ENCODE measurements around the gene DNM3.
A peak's percentile ranks its signal among the peaks of the same experiment; 100 is the strongest.

DNM3 gene

DNA sequence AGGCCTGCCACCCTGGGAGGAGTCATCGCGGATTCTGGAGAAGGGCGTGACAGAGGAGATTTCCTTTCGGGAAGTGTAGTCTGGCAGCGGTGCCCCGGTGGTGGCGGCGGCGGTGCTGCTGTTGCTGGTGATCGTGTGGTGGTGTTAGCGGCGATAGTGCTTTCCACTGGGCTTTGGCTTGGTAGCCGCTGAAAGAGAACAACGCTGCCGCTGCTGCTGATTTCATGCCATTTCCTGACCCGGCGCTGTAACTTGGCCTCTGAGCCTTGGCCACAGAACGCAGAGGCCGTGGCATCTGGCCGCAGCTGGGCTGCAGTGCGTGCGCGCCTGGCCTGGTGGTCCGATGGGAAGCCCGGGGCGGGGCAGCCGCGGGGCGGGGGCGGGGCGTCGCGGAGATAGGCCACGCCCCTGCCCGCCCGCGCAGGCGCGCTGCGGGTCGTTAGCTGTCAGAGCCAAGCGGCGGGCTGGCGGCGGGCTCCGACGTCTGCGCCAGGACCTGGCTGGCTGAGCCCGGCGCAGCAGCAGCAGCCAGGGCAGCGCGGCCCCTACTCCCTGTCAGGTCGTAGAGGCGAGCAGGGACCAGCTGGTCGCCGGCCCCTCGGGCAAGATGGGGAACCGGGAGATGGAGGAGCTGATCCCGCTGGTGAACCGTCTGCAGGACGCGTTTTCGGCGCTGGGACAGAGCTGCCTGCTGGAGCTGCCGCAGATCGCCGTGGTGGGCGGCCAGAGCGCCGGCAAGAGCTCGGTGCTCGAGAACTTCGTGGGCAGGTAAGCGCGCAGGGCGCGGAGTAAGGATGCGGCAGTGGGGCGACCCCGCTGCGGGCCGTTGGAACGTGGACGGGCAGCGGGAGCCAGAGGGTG lies at the start of gene DNM3:
TSS of gene DNM3 (plus strand) at position 449 of the 861 bp plus-strand sequence. CDS start at position 608, 159 bp downstream.
- Histone ChIP-seq H3F3A (ENCODE audit: control insufficient read depth, insufficient read depth) (no peaks in the 10 kb centered on the region), H3K4me2 (ENCODE audit: low read length) (peak within 1 kb of the TSS; percentile 90), H3K4me3 (ENCODE audit: low read length) (peak within 1 kb of the TSS; percentile 77), H3K79me2 (ENCODE audit: control insufficient read depth, low read length) (no peaks in the 10 kb centered on the region), H4K20me1 (ENCODE audit: control insufficient read depth, insufficient read depth, low read depth, low read length) (no peaks in the 10 kb centered on the region), H3K27me3 (ENCODE audit: control insufficient read depth, low read length) (peaks cover 28% of the 10 kb centered on the region), H3K4me1 (ENCODE audit: control insufficient read depth, low read length) (peaks cover 14% of the 10 kb centered on the region), H3K9me3 (ENCODE audit: control insufficient read depth, insufficient read depth, low read length) (no peaks in the 10 kb centered on the region), H3K9me2 (replicated peaks; ENCODE audit: control insufficient read depth, low read length) (no peaks in the 10 kb centered on the region), H3K27ac (ENCODE audit: low read depth, low read length) (no peak within 1 kb of the TSS), H3K36me3 (ENCODE audit: control insufficient read depth, low read length) (no peaks in the 10 kb centered on the region)
- TF ChIP-seq, protein P1, sequence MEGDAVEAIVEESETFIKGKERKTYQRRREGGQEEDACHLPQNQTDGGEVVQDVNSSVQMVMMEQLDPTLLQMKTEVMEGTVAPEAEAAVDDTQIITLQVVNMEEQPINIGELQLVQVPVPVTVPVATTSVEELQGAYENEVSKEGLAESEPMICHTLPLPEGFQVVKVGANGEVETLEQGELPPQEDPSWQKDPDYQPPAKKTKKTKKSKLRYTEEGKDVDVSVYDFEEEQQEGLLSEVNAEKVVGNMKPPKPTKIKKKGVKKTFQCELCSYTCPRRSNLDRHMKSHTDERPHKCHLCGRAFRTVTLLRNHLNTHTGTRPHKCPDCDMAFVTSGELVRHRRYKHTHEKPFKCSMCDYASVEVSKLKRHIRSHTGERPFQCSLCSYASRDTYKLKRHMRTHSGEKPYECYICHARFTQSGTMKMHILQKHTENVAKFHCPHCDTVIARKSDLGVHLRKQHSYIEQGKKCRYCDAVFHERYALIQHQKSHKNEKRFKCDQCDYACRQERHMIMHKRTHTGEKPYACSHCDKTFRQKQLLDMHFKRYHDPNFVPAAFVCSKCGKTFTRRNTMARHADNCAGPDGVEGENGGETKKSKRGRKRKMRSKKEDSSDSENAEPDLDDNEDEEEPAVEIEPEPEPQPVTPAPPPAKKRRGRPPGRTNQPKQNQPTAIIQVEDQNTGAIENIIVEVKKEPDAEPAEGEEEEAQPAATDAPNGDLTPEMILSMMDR (IDR thresholded peaks at IDR 0.05; ENCODE audit: low read depth, low read length, poor library complexity, severe bottlenecking): no peak
- no peak for TF ChIP-seq EZH2phosphoT487 (IDR thresholded peaks at IDR 0.05; ENCODE audit: borderline replicate concordance, low read length)

DNA sequence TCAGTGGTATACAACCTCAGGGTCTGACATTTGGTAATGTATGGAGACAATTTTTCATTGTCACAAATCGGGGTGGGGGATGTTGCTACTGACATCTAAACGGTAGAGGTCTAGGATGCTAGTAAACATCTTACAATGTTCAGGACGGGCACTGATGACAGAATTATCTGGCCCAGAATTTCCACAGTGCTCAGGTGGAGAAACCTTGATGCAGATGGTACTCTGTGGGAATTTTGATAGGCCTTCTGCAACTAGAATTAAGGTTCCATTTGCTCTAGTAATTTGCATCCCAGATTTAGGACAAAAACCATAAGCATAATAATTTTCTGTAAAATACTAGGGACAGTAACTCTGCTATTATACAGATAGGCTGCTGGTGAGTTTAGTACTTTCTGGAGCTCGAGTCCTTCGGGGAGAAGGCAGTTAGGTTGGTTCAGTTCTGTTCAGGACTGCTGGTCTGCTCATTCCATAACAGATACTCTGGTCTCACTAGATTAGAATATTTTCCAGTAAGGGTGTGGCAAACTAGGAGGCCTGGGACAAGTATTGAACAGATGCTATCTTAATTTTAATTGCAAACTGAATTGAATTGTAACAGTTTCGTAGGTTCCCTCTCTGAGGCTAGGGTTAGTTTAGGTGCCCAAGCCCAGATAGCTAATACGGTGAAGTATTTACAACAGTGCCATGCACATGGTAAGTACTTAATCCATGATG lies 48.5 kb upstream of the DNM3 start:
- H3K27ac ChIP-seq (ENCODE audit: low read depth, low read length): no peak overlapping the region
- H3K9me3 ChIP-seq (ENCODE audit: control insufficient read depth, insufficient read depth, low read length): no peaks in the 10 kb centered on the region
- H3F3A ChIP-seq (ENCODE audit: control insufficient read depth, insufficient read depth): no peaks in the 10 kb centered on the region
- H3K4me2 ChIP-seq (ENCODE audit: low read length): no peak overlapping the region
- H3K9me2 ChIP-seq (replicated peaks; ENCODE audit: control insufficient read depth, low read length): no peaks in the 10 kb centered on the region
- TF ChIP-seq, protein P1 (IDR thresholded peaks at IDR 0.05; ENCODE audit: low read depth, low read length, poor library complexity, severe bottlenecking): no peak
- no peak for TF ChIP-seq EZH2phosphoT487 (IDR thresholded peaks at IDR 0.05; ENCODE audit: borderline replicate concordance, low read length)
- no peaks in the 10 kb centered on the region for H3K4me1 ChIP-seq (ENCODE audit: control insufficient read depth, low read length)
- peaks cover 98% of the 10 kb centered on the region for H3K36me3 ChIP-seq (ENCODE audit: control insufficient read depth, low read length)
- H3K79me2 ChIP-seq (ENCODE audit: control insufficient read depth, low read length): peaks cover 3% of the 10 kb centered on the region
- H3K27me3 ChIP-seq (ENCODE audit: control insufficient read depth, low read length): no peaks in the 10 kb centered on the region
- H3K4me3 ChIP-seq (ENCODE audit: low read length): no peak overlapping the region
- H4K20me1 ChIP-seq (ENCODE audit: control insufficient read depth, insufficient read depth, low read depth, low read length): 0 out of 2 replicates have a peak, but pooled peaks cover 2% of the 10 kb centered on the region

DNA sequence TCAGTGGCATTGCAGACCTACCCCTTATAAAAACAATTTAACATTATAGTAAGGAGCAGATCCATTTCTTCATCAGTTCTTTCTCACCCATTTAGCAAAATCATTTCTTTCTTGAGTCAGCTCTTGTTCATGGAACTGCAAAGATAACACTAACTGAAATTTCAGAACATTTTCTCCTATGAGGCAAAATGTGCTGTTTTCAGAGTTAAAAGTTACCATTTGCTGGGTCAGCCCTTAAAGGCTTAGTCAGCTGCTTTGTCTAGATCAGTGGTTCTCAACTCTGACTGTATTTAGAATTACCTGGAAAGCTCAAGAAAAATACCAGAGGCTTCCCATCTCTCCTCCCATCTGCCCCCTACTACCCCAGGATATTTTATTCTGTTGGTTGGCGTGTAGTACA lies 47.7 kb upstream of the DNM3 start:
- TF ChIP-seq EZH2phosphoT487 (IDR thresholded peaks at IDR 0.05; ENCODE audit: borderline replicate concordance, low read length): no peak
- TF ChIP-seq, protein P1 (IDR thresholded peaks at IDR 0.05; ENCODE audit: low read depth, low read length, poor library complexity, severe bottlenecking): no peak
- Histone ChIP-seq H3K27me3 (ENCODE audit: control insufficient read depth, low read length) (no peaks in the 10 kb centered on the region), H3K4me3 (ENCODE audit: low read length) (no peak overlapping the region), H3K4me1 (ENCODE audit: control insufficient read depth, low read length) (no peaks in the 10 kb centered on the region), H3K9me2 (replicated peaks; ENCODE audit: control insufficient read depth, low read length) (no peaks in the 10 kb centered on the region), H3F3A (ENCODE audit: control insufficient read depth, insufficient read depth) (no peaks in the 10 kb centered on the region), H3K79me2 (ENCODE audit: control insufficient read depth, low read length) (peaks cover 2% of the 10 kb centered on the region), H3K27ac (ENCODE audit: low read depth, low read length) (no peak overlapping the region), H3K9me3 (ENCODE audit: control insufficient read depth, insufficient read depth, low read length) (no peaks in the 10 kb centered on the region), H4K20me1 (ENCODE audit: control insufficient read depth, insufficient read depth, low read depth, low read length) (no peaks in the 10 kb centered on the region), H3K36me3 (ENCODE audit: control insufficient read depth, low read length) (peaks cover 89% of the 10 kb centered on the region), H3K4me2 (ENCODE audit: low read length) (no peak overlapping the region)

Data from DOHH2 (cell line).